ENCODE data around the gene RBM44. TPM values are rescaled to one million over a fixed set of nuclear protein-coding genes. Genes with fewer than 3 reads are reported as not detected.

Gene RBM44
- total RNA-seq, 1 experiment from 2014 or later: 0.03 TPM

Other genes with a start within 250 kb of the RBM44 start
- not detected in 2 replicates for gene PRLH, start 232.2 kb upstream of the RBM44 start, total RNA-seq (2014; rRNA removed; shearing (Covaris generic); ENCODE audit: low replicate concordance)
- 0.20 TPM in 1 of 2 replicates, not detected in the other for gene RAB17, start 208.0 kb upstream of the RBM44 start, total RNA-seq (2014; rRNA removed; shearing (Covaris generic); ENCODE audit: low replicate concordance)
- 10.9 and 14.4 TPM in 2 replicates for gene LRRFIP1, start 171.2 kb upstream of the RBM44 start, total RNA-seq (2014; rRNA removed; shearing (Covaris generic); ENCODE audit: low replicate concordance)
- not detected in 2 replicates for gene RAMP1, start 60.8 kb downstream of the RBM44 start, total RNA-seq (2014; rRNA removed; shearing (Covaris generic); ENCODE audit: low replicate concordance)
- 36.6 and 80.4 TPM in 2 replicates for gene UBE2F, start 168.2 kb downstream of the RBM44 start, total RNA-seq (2014; rRNA removed; shearing (Covaris generic); ENCODE audit: low replicate concordance)

Data from Caki2 (cell line).